ENCODE results near the gene RTN4R. TPM values are rescaled to one million over a fixed set of nuclear protein-coding genes. Genes with fewer than 3 reads are reported as not detected.

Gene RTN4R
- total RNA-seq, 2 experiments from 2014 or later, result 2.6 to 3.1 TPM

DNA sequence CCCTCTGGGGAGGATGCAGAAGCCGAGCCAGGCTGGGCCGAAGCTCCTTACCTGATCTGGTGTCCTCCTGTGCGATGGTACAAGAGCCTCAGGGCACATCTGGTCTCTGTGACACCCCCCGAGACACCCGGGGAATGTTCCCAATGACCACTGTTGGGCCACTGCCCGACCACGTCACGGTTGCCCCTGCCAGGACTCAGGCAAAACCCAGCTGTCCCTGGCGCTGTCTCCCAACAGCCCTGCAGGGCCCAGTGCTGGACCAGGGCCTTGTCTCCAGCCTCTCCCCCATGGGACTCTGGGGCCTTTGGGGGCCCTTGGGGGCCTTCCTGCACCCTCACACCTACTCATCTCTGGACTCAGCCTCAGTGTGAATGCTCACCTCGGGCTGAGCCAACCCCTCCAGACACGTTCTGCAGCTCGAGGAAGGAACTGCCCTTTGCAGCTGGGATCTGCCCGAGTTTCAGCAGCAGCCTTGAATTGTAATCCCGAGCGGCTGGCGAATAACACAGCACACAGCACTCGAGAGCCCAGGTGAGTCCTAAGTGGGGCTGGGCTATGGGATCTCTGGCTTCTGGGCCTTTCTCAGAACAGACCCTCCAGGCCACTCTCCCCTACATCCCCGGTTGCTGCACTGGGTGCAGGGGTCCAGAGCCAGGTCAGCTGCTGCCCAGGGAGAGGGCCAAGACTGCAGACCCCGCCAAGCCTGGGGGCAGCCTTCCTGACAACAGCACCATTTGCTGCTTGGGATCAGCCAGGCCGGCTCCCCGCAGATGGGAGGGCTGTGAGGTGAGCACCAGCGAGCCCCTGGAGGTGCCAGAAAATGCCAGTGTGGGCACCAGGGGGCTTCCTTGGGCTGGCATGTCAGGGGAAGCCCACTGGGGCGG, 39.8 kb downstream of the RTN4R start:
- no peak for DNase-seq
- no peak overlapping the region for H3K4me3 Mint-ChIP-seq
- POLR2A ChIA-PET, result no interaction called here
- H3K36me3 Mint-ChIP-seq, result no peaks in the 10 kb centered on the region
- intact Hi-C loops (cut with micrococcal nuclease), result no loop called here
- peaks cover 11% of the 10 kb centered on the region for H3K9me3 Mint-ChIP-seq
- CTCF ChIA-PET, result interaction anchor here (1.0 kb wide), 1 partner anchor 71 kb away, joined by 3 read pairs; no protein-coding TSS in a partner anchor
- H3K4me1 Mint-ChIP-seq (ENCODE audit: low read depth), result no peaks in the 10 kb centered on the region
- no peaks in the 10 kb centered on the region for H3K27me3 Mint-ChIP-seq
- H3K27ac Mint-ChIP-seq, result no peak overlapping the region

GRCh38 chr22:20227363-20227762, 40.8 kb downstream of the RTN4R start:
- CTCF ChIA-PET, result no interaction called here
- no peak overlapping the region for H3K27ac Mint-ChIP-seq
- H3K9me3 Mint-ChIP-seq, result peaks cover 11% of the 10 kb centered on the region
- DNase-seq, result no peak
- H3K27me3 Mint-ChIP-seq, result no peaks in the 10 kb centered on the region
- intact Hi-C loops (cut with micrococcal nuclease), result no loop called here
- H3K4me3 Mint-ChIP-seq, result no peak overlapping the region
- no peaks in the 10 kb centered on the region for H3K36me3 Mint-ChIP-seq
- POLR2A ChIA-PET, result no interaction called here
- no peaks in the 10 kb centered on the region for H3K4me1 Mint-ChIP-seq (ENCODE audit: low read depth)

DNA sequence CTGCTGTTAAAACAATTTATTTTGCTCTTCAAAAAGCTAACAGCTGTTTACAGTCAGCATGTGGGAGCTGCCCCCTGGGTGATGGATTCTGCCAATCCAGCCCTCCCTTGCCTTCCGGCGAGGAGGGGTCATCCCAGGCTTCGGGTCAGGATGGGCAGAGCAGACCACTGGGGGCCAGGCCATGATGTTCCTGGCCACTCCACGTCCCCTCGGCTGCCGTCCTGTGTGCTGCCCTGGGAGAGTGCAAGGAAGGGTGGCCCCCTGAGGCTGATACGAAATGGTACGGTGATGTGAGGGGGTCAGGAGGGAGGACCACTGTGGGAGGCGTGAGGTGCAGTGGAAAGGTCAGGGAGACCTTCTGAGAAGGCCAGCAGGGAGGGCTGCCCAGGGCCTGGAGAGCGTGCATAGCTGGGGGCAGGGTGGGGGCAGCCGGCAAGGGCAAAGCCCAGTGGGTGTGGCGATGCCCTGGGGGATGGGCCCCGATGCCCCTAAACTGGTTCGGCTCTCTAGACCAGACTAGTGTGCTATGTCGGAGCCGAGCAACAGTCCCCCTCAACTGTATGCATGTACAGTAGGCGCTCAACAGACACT, 41.3 kb downstream of the RTN4R start:
- no peak overlapping the region for H3K27ac Mint-ChIP-seq
- ChIA-PET CTCF (no interaction called here), POLR2A (no interaction called here)
- intact Hi-C loops (cut with micrococcal nuclease), result no loop called here
- H3K4me3 Mint-ChIP-seq, result no peak overlapping the region
- no peaks in the 10 kb centered on the region for H3K4me1 Mint-ChIP-seq (ENCODE audit: low read depth)
- H3K9me3 Mint-ChIP-seq, result peaks cover 11% of the 10 kb centered on the region
- H3K27me3 Mint-ChIP-seq, result no peaks in the 10 kb centered on the region
- H3K36me3 Mint-ChIP-seq, result no peaks in the 10 kb centered on the region
- DNase-seq, result no peak

GRCh38 chr22:20226077-20226716, 41.9 kb downstream of the RTN4R start:
- Mint-ChIP-seq H3K36me3 (no peaks in the 10 kb centered on the region), H3K27me3 (no peaks in the 10 kb centered on the region), H3K4me1 (ENCODE audit: low read depth) (no peaks in the 10 kb centered on the region)

DNA sequence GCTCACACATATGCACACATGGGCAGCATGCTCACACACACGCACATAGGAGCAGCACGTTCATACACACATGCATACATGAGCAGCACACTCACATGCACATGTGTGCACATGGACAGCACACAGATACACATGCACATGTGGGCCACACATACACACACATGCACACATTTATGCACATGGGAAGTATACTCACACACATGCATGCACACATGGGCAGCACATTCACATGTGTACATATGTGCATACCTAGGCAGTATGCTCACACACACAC, 42.5 kb downstream of the RTN4R start:
- ChIA-PET CTCF (no interaction called here), POLR2A (no interaction called here)
- peaks cover 11% of the 10 kb centered on the region for H3K9me3 Mint-ChIP-seq
- intact Hi-C loops (cut with micrococcal nuclease), result no loop called here
- no peaks in the 10 kb centered on the region for H3K4me1 Mint-ChIP-seq (ENCODE audit: low read depth)
- no peak overlapping the region for H3K27ac Mint-ChIP-seq
- no peaks in the 10 kb centered on the region for H3K36me3 Mint-ChIP-seq
- no peak for DNase-seq
- no peaks in the 10 kb centered on the region for H3K27me3 Mint-ChIP-seq
- no peak overlapping the region for H3K4me3 Mint-ChIP-seq

More at GRCh38 chr22:20226077-20226716, 41.9 kb downstream of the RTN4R start:
- ChIA-PET CTCF (no interaction called here), POLR2A (no interaction called here)
- no peak overlapping the region for H3K4me3 Mint-ChIP-seq
- H3K27ac Mint-ChIP-seq, result no peak overlapping the region
- intact Hi-C loops (cut with micrococcal nuclease), result no loop called here
- H3K9me3 Mint-ChIP-seq, result peaks cover 11% of the 10 kb centered on the region
- no peak for DNase-seq

- ChIA-PET POLR2A (no interaction called here), CTCF (no interaction called here)
- Mint-ChIP-seq H3K36me3 (no peaks in the 10 kb centered on the region), H3K27ac (no peak overlapping the region), H3K4me1 (ENCODE audit: low read depth) (no peaks in the 10 kb centered on the region), H3K9me3 (peaks cover 11% of the 10 kb centered on the region), H3K4me3 (no peak overlapping the region), H3K27me3 (no peaks in the 10 kb centered on the region)
- intact Hi-C loops (cut with micrococcal nuclease), result no loop called here
- DNase-seq, result no peak
These were observed 43.0 kb downstream of the RTN4R start for GRCh38 chr22:20224917-20225692.

DNA sequence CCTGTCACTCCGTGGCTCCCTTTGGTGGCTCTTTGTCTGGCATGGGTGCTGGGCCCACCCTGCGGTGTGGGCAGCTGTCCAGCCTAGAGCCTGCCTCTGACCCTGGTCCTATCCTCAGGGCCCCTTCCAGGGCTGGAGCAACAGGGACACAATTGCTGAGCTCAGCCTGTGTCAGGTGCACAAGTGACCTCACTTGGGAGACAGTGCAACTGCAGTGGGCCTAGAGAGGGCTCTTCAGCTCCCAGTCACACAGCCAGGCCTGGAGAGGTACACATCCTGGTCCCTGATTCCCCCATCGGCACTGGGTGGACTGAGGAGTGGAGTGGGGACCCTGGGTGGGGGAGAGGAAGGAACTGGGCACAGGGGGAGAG, 43.9 kb downstream of the RTN4R start:
- no peaks in the 10 kb centered on the region for H3K4me1 Mint-ChIP-seq (ENCODE audit: low read depth)
- ChIA-PET POLR2A (no interaction called here), CTCF (no interaction called here)
- peaks cover 11% of the 10 kb centered on the region for H3K9me3 Mint-ChIP-seq
- H3K4me3 Mint-ChIP-seq, result no peak overlapping the region
- intact Hi-C loops (cut with micrococcal nuclease), result no loop called here
- no peak for DNase-seq
- H3K36me3 Mint-ChIP-seq, result no peaks in the 10 kb centered on the region
- H3K27me3 Mint-ChIP-seq, result no peaks in the 10 kb centered on the region
- no peak overlapping the region for H3K27ac Mint-ChIP-seq

DNA sequence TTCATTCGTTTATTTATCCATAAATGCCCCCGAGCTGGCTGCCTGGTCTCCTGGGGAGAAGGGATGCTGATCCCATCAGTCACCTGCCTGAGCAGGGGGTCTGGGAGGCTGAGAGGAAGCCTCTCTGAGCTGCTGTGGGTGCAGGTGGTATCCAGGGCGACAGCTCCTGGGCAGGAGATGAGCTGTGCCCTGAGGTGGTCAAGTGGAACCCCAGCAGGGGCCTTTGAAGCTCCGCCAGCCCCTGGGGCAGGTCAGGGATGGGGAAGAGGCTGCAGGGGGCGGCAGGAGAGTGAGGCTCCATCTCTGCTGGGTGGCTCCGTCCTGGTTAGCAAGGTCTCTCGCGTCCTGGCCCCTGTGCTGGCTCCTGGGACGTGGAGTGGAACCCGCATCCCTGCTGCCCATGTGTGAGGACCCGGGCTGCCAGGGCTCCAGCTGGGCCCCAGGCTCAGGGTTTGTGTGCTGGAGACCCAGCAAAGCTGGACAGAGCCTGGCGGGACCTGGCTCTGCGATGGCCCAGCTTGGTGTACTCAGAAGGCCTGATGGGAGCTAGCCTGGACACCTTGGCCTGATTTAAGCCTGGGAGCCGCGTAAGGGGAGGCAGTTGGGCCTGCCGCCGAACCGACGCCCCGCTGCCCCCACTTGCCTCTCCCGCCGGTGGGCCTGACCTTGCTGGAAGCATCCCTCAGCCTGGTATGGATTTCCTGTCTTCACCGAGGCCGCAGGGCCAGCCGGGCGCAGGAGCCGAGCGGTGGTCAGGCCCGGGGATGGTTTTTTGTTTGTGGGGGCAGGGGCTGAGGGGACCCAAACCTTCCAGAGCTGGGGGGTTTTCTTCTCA, 44.5 kb downstream of the RTN4R start:
- H3K27ac Mint-ChIP-seq, result no peak overlapping the region
- no peak overlapping the region for H3K4me3 Mint-ChIP-seq
- no peaks in the 10 kb centered on the region for H3K4me1 Mint-ChIP-seq (ENCODE audit: low read depth)
- no peaks in the 10 kb centered on the region for H3K27me3 Mint-ChIP-seq
- ChIA-PET POLR2A (no interaction called here), CTCF (no interaction called here)
- H3K9me3 Mint-ChIP-seq, result peaks cover 11% of the 10 kb centered on the region
- intact Hi-C loops (cut with micrococcal nuclease), result no loop called here
- H3K36me3 Mint-ChIP-seq, result no peaks in the 10 kb centered on the region
- no peak for DNase-seq

GRCh38 chr22:20222764-20223420, 45.2 kb downstream of the RTN4R start:
- ChIA-PET CTCF (no interaction called here), POLR2A (no interaction called here)
- no peak for DNase-seq
- H3K36me3 Mint-ChIP-seq, result no peaks in the 10 kb centered on the region
- H3K27ac Mint-ChIP-seq, result no peak overlapping the region
- intact Hi-C loops (cut with micrococcal nuclease), result no loop called here
- H3K4me3 Mint-ChIP-seq, result no peak overlapping the region
- no peaks in the 10 kb centered on the region for H3K4me1 Mint-ChIP-seq (ENCODE audit: low read depth)
- peaks cover 11% of the 10 kb centered on the region for H3K9me3 Mint-ChIP-seq
- H3K27me3 Mint-ChIP-seq, result no peaks in the 10 kb centered on the region

DNA sequence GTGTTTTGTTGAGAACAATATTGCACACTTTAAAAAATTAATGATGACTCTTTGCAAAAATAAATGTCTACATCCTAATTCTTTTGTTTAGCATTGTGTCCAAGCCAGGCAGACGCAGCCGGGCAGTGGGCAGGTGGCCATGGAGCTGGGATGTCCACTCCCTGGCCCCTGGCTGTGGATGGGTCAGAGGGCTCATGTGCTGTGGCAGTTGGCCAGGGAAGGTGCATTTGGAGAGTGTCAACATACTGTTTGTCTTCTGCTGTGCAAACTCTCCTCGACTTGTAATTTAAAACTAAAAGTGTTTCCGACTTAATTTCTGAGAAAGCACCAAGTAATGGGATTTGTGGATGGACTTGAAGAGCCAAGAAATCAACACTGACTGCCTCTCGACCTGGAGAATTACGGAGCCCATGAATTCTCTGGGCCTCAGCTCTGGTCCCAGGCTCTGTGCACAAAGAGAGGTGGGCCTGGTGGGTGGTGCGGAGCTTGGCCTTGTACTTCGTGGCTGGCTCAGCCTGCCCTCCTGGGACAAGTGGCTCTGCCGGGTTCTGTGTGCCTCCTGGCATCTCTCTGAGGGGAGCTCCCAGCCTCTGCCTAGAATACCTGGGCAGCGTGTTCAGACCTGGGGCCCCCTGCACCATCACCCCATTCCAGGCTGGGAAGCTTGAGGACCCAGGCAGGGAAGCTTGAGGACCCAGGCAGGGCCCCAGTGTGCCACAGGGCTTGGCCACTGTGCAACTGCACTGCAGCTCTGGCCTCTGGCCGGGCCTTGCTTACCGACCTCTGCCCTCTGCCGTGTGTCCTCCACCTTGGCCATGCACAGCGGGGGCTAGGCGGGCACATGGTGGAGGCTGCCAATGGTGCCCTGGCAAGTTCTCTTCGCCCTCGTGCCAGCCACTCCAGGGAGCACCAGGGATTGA, 46.4 kb downstream of the RTN4R start:
- H3K27ac Mint-ChIP-seq, result no peak overlapping the region
- DNase-seq, result no peak
- ChIA-PET CTCF (no interaction called here), POLR2A (no interaction called here)
- H3K27me3 Mint-ChIP-seq, result peaks cover 2% of the 10 kb centered on the region
- intact Hi-C loops (cut with micrococcal nuclease), result no loop called here
- H3K4me1 Mint-ChIP-seq (ENCODE audit: low read depth), result no peaks in the 10 kb centered on the region
- no peaks in the 10 kb centered on the region for H3K36me3 Mint-ChIP-seq
- no peak overlapping the region for H3K4me3 Mint-ChIP-seq
- H3K9me3 Mint-ChIP-seq, result peaks cover 11% of the 10 kb centered on the region

DNA sequence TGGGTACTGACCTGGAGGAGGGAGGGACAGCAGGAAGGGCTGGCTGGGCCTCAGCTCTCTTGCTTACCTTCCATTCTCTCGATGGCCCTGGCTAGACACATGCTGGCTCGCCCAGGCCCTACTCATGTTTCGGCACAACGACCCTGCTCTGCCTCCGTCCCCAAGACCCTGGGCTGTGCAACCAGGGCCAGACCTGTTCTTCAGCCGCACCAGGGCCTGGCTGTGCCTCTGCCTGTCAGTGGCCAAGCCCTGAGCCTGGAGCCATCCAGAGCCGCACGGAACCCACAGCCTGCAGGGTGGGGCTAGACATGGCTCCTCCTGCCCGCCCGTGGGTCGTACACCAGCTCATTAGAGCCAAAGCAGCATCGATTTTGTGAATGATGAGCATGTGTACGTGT, 47.5 kb downstream of the RTN4R start:
- CTCF ChIA-PET, result no interaction called here
- Mint-ChIP-seq H3K27me3 (peaks cover 2% of the 10 kb centered on the region), H3K4me1 (ENCODE audit: low read depth) (no peaks in the 10 kb centered on the region), H3K27ac (no peak overlapping the region), H3K36me3 (no peaks in the 10 kb centered on the region), H3K4me3 (no peak overlapping the region), H3K9me3 (peaks cover 11% of the 10 kb centered on the region)
- DNase-seq, result no peak
- intact Hi-C loops (cut with micrococcal nuclease), result no loop called here
- POLR2A ChIA-PET, result no interaction called here
